ENCODE data around the gene TSPO2.

- TF ChIP-seq CTCF (IDR thresholded peaks at IDR 0.05) (peak in 2 of 3 experiments; percentile 17 to 26), POLR2A (IDR thresholded peaks at IDR 0.05) (no peak)
Observed at GRCh38 chr6:40999569-40999968, 42.7 kb upstream of the TSPO2 start.

Measured in testis (tissue), 2 donors.